Measurements from ENCODE around the gene CCDC88A.
"Not testable (repeated sequence)": the region's sequence is repeated elsewhere in the genome, so short reads cannot be mapped to it uniquely, and the experiment has no call there.

The CCDC88A gene

GRCh38 chr2:55419679-55420438 is at the start of gene CCDC88A:
Gene CCDC88A, minus strand, starts transcription at chr2:55419856. Its CDS starts 777 bp downstream, at chr2:55419079.
- Mint-ChIP-seq H3K36me3 (ENCODE audit: low read depth) (no peaks in the 10 kb centered on the region), H3K27ac (peak within 1 kb of the TSS; percentile 56), H3K27me3 (ENCODE audit: low read depth) (peaks cover 41% of the 10 kb centered on the region), H3K9me3 (no peaks in the 10 kb centered on the region), H3K4me3 (peak within 1 kb of the TSS; percentile 91), H3K4me1 (ENCODE audit: low read depth) (peaks cover 27% of the 10 kb centered on the region)

- H3K27ac Mint-ChIP-seq: no peak overlapping the region
- H3K27me3 Mint-ChIP-seq (ENCODE audit: low read depth): peaks cover 8% of the 10 kb centered on the region
- peaks cover 5% of the 10 kb centered on the region for H3K9me3 Mint-ChIP-seq
- H3K4me3 Mint-ChIP-seq: no peak overlapping the region
- H3K36me3 Mint-ChIP-seq (ENCODE audit: low read depth): no peaks in the 10 kb centered on the region
- H3K4me1 Mint-ChIP-seq (ENCODE audit: low read depth): no peaks in the 10 kb centered on the region
Observed at GRCh38 chr2:55461679-55462078, 42.0 kb upstream of the CCDC88A start.

- H3K9me3 Mint-ChIP-seq: peaks cover 5% of the 10 kb centered on the region
- no peak overlapping the region for H3K27ac Mint-ChIP-seq
- H3K36me3 Mint-ChIP-seq (ENCODE audit: low read depth): no peaks in the 10 kb centered on the region
- H3K4me3 Mint-ChIP-seq: no peak overlapping the region
- H3K4me1 Mint-ChIP-seq (ENCODE audit: low read depth): no peaks in the 10 kb centered on the region
- peaks cover 8% of the 10 kb centered on the region for H3K27me3 Mint-ChIP-seq (ENCODE audit: low read depth)
Observed at GRCh38 chr2:55460562-55460961, 40.9 kb upstream of the CCDC88A start.

GRCh38 chr2:55459714-55460274 is 40.1 kb upstream of the CCDC88A start:
- peaks cover 1% of the 10 kb centered on the region for H3K9me3 Mint-ChIP-seq
- H3K27ac Mint-ChIP-seq: no peak overlapping the region
- H3K27me3 Mint-ChIP-seq (ENCODE audit: low read depth): peaks cover 5% of the 10 kb centered on the region
- no peaks in the 10 kb centered on the region for H3K36me3 Mint-ChIP-seq (ENCODE audit: low read depth)
- H3K4me1 Mint-ChIP-seq (ENCODE audit: low read depth): no peaks in the 10 kb centered on the region
- no peak overlapping the region for H3K4me3 Mint-ChIP-seq

- peaks cover 3% of the 10 kb centered on the region for H3K27me3 Mint-ChIP-seq (ENCODE audit: low read depth)
- no peaks in the 10 kb centered on the region for H3K9me3 Mint-ChIP-seq
- H3K4me3 Mint-ChIP-seq: no peak overlapping the region
- no peaks in the 10 kb centered on the region for H3K4me1 Mint-ChIP-seq (ENCODE audit: low read depth)
- H3K36me3 Mint-ChIP-seq (ENCODE audit: low read depth): no peaks in the 10 kb centered on the region
- no peak overlapping the region for H3K27ac Mint-ChIP-seq
Observed at GRCh38 chr2:55459279-55459678, 39.6 kb upstream of the CCDC88A start.

GRCh38 chr2:55454121-55454520 is 34.5 kb upstream of the CCDC88A start:
- no peak overlapping the region for H3K27ac Mint-ChIP-seq
- no peaks in the 10 kb centered on the region for H3K4me1 Mint-ChIP-seq (ENCODE audit: low read depth)
- H3K36me3 Mint-ChIP-seq (ENCODE audit: low read depth): no peaks in the 10 kb centered on the region
- no peaks in the 10 kb centered on the region for H3K27me3 Mint-ChIP-seq (ENCODE audit: low read depth)
- H3K4me3 Mint-ChIP-seq: no peak overlapping the region
- H3K9me3 Mint-ChIP-seq: no peaks in the 10 kb centered on the region

- no peak overlapping the region for H3K27ac Mint-ChIP-seq
- no peaks in the 10 kb centered on the region for H3K36me3 Mint-ChIP-seq (ENCODE audit: low read depth)
- H3K4me3 Mint-ChIP-seq: no peak overlapping the region
- no peaks in the 10 kb centered on the region for H3K9me3 Mint-ChIP-seq
- no peaks in the 10 kb centered on the region for H3K27me3 Mint-ChIP-seq (ENCODE audit: low read depth)
- H3K4me1 Mint-ChIP-seq (ENCODE audit: low read depth): no peaks in the 10 kb centered on the region
Observed at GRCh38 chr2:55452879-55453278, 33.2 kb upstream of the CCDC88A start.

- Mint-ChIP-seq H3K4me3 (no peak overlapping the region), H3K9me3 (no peaks in the 10 kb centered on the region), H3K27me3 (ENCODE audit: low read depth) (no peaks in the 10 kb centered on the region), H3K36me3 (ENCODE audit: low read depth) (no peaks in the 10 kb centered on the region), H3K27ac (no peak overlapping the region), H3K4me1 (ENCODE audit: low read depth) (no peaks in the 10 kb centered on the region)
Observed at GRCh38 chr2:55451699-55452098, 32.0 kb upstream of the CCDC88A start.

- not testable (repeated sequence) for H3K27me3 Mint-ChIP-seq (ENCODE audit: low read depth); H3K9me3 Mint-ChIP-seq; H3K27ac Mint-ChIP-seq; H3K36me3 Mint-ChIP-seq (ENCODE audit: low read depth); H3K4me1 Mint-ChIP-seq (ENCODE audit: low read depth); H3K4me3 Mint-ChIP-seq
Observed at GRCh38 chr2:55450014-55450413, 30.4 kb upstream of the CCDC88A start.

- H3K4me1 Mint-ChIP-seq (ENCODE audit: low read depth); H3K4me3 Mint-ChIP-seq; H3K27me3 Mint-ChIP-seq (ENCODE audit: low read depth); H3K27ac Mint-ChIP-seq; H3K36me3 Mint-ChIP-seq (ENCODE audit: low read depth); H3K9me3 Mint-ChIP-seq: not testable (repeated sequence)
Observed at GRCh38 chr2:55442045-55442760, 22.5 kb upstream of the CCDC88A start.

- Mint-ChIP-seq H3K9me3 (no peaks in the 10 kb centered on the region), H3K36me3 (ENCODE audit: low read depth) (no peaks in the 10 kb centered on the region), H3K4me1 (ENCODE audit: low read depth) (no peaks in the 10 kb centered on the region), H3K27ac (no peak overlapping the region), H3K27me3 (ENCODE audit: low read depth) (peaks cover 4% of the 10 kb centered on the region), H3K4me3 (no peak overlapping the region)
Observed at GRCh38 chr2:55441280-55441892, 21.7 kb upstream of the CCDC88A start.

GRCh38 chr2:55439101-55439397 is 19.4 kb upstream of the CCDC88A start:
- Mint-ChIP-seq H3K9me3 (no peaks in the 10 kb centered on the region), H3K27me3 (ENCODE audit: low read depth) (no peaks in the 10 kb centered on the region), H3K36me3 (ENCODE audit: low read depth) (no peaks in the 10 kb centered on the region), H3K4me3 (no peak overlapping the region), H3K4me1 (ENCODE audit: low read depth) (no peaks in the 10 kb centered on the region), H3K27ac (no peak overlapping the region)

GRCh38 chr2:55438391-55439100 is 18.9 kb upstream of the CCDC88A start:
- Mint-ChIP-seq H3K36me3 (ENCODE audit: low read depth) (no peaks in the 10 kb centered on the region), H3K27me3 (ENCODE audit: low read depth) (no peaks in the 10 kb centered on the region), H3K9me3 (no peaks in the 10 kb centered on the region), H3K4me3 (no peak overlapping the region), H3K27ac (no peak overlapping the region), H3K4me1 (ENCODE audit: low read depth) (no peaks in the 10 kb centered on the region)

GRCh38 chr2:55437515-55438390 is 18.1 kb upstream of the CCDC88A start:
- no peak overlapping the region for H3K4me3 Mint-ChIP-seq
- no peaks in the 10 kb centered on the region for H3K27me3 Mint-ChIP-seq (ENCODE audit: low read depth)
- no peak overlapping the region for H3K27ac Mint-ChIP-seq
- H3K36me3 Mint-ChIP-seq (ENCODE audit: low read depth): no peaks in the 10 kb centered on the region
- no peaks in the 10 kb centered on the region for H3K9me3 Mint-ChIP-seq
- no peaks in the 10 kb centered on the region for H3K4me1 Mint-ChIP-seq (ENCODE audit: low read depth)

All from T-helper 1 cell treated with Interleukin-12 subunit alpha and Interleukin-12 subunit beta and Interleukin-4 antibody, amounts not matched to agents 30 μg/mL and 1 μg/mL, for 36 hours (primary cell).